Stomach (tissue), 4 donors: ENCODE data around the gene IL4R.

Experiments used
- POLR2A ChIP-seq, 4 donors: fragments of 450-650 bp; IDR thresholded peaks; one replicate each; pipeline ENCODE4 v1.6.1; 2016; ENCODE audit warnings: antibody characterized with exemption in 4 of 4, control low read depth in 2 of 4, mild to moderate bottlenecking in 1 of 4, moderate library complexity in 1 of 4
- POLR2AphosphoS5 ChIP-seq, 3 donors: sonication (generic); formaldehyde crosslinking; IDR thresholded peaks; one replicate each; pipeline ENCODE4 v1.6.1; 2016; ENCODE audit warnings: antibody characterized with exemption in 3 of 3

DNA sequence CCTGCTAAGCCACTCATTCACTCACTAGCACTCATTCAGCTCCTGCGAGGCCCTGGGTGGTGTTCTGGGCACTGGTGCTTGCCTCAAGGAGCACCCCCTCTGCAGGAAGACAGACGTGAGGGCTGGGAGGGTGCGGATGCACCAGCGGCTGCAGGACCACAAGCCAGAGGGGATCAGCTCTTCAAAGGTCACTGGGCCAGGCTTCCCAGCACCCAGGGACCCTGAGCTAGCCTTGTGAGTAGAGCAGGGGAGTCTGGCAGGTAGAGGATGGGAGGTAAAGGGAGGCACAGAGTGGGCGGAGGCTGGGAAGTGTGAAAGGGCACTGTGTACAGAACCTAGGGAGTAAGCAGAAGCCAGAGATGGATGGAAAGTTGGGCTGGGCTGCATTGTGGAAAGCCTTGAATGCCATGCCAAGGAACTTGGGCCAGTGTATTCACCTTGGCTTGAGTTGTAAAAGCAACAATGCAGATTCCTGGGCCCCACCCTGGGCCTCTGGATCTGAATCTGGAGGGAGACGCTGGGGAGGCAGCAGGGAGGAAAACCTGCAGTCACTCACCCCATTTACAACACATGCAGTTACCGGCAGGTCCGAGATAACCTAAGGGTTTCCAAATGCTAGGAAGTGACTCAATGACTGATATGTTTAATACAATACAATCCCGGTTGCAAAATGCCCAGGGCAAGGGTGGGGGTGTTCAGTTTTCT is 1.7 kb downstream of the IL4R start:
- peak; percentile 3 to 95 (median 87) for TF ChIP-seq POLR2AphosphoS5 (IDR thresholded peaks at IDR 0.05)
- TF ChIP-seq POLR2A (IDR thresholded peaks at IDR 0.05) = no peak
